ENCODE measurements around the gene PPP1CC. TPM values are rescaled to one million over a fixed set of nuclear protein-coding genes. Genes with fewer than 3 reads are reported as not detected.
"Not testable (repeated sequence)": the region's sequence is repeated elsewhere in the genome, so short reads cannot be mapped to it uniquely, and the experiment has no call there.

Gene PPP1CC
- total RNA-seq, 1 donor from 2014 or later: 449 TPM

GRCh38 chr12:110733089-110733715 is 9.5 kb downstream of the PPP1CC start:
- peak overlapping the region; percentile 15 for H3K4me3 Mint-ChIP-seq
- no peak overlapping the region for H3K27ac Mint-ChIP-seq
- DNase-seq (ENCODE audit: low spot score): no peak
- no peaks in the 10 kb centered on the region for H3K9me3 Mint-ChIP-seq
- intact Hi-C loops (cut with micrococcal nuclease): no loop called here
- no peaks in the 10 kb centered on the region for H3K27me3 Mint-ChIP-seq (ENCODE audit: insufficient read depth)
- H3K4me1 Mint-ChIP-seq (ENCODE audit: low read depth): peaks cover 74% of the 10 kb centered on the region
- H3K36me3 Mint-ChIP-seq (ENCODE audit: low read depth): peaks cover 54% of the 10 kb centered on the region

- peaks cover 72% of the 10 kb centered on the region for H3K4me1 Mint-ChIP-seq (ENCODE audit: low read depth)
- intact Hi-C loops (cut with micrococcal nuclease): no loop called here
- no peak overlapping the region for H3K4me3 Mint-ChIP-seq
- H3K27me3 Mint-ChIP-seq (ENCODE audit: insufficient read depth): no peaks in the 10 kb centered on the region
- DNase-seq (ENCODE audit: low spot score): no peak
- H3K36me3 Mint-ChIP-seq (ENCODE audit: low read depth): peaks cover 57% of the 10 kb centered on the region
- no peak overlapping the region for H3K27ac Mint-ChIP-seq
- H3K9me3 Mint-ChIP-seq: no peaks in the 10 kb centered on the region
Observed at GRCh38 chr12:110732572-110732971, 10.1 kb downstream of the PPP1CC start.

GRCh38 chr12:110731479-110731878 is 11.2 kb downstream of the PPP1CC start:
- H3K9me3 Mint-ChIP-seq: no peaks in the 10 kb centered on the region
- peak overlapping the region; percentile 3 for H3K27ac Mint-ChIP-seq
- peaks cover 76% of the 10 kb centered on the region for H3K4me1 Mint-ChIP-seq (ENCODE audit: low read depth)
- H3K4me3 Mint-ChIP-seq: no peak overlapping the region
- DNase-seq (ENCODE audit: low spot score): no peak
- H3K36me3 Mint-ChIP-seq (ENCODE audit: low read depth): peaks cover 62% of the 10 kb centered on the region
- intact Hi-C loops (cut with micrococcal nuclease): loop anchor here (1.0 kb wide), 1 partner anchor 9 kb away; no protein-coding TSS in a partner anchor
- H3K27me3 Mint-ChIP-seq (ENCODE audit: insufficient read depth): no peaks in the 10 kb centered on the region

GRCh38 chr12:110728628-110729027 is 14.1 kb downstream of the PPP1CC start:
- intact Hi-C loops (cut with micrococcal nuclease): loop anchor here (1.0 to 5.0 kb wide), 2 partner anchors 98 to 159 kb away; no protein-coding TSS in a partner anchor
- Mint-ChIP-seq H3K36me3 (ENCODE audit: low read depth) (peaks cover 66% of the 10 kb centered on the region), H3K4me1 (ENCODE audit: low read depth) (peaks cover 68% of the 10 kb centered on the region), H3K27ac (no peak overlapping the region), H3K4me3 (no peak overlapping the region), H3K9me3 (no peaks in the 10 kb centered on the region), H3K27me3 (ENCODE audit: insufficient read depth) (no peaks in the 10 kb centered on the region)
- DNase-seq (ENCODE audit: low spot score): no peak

- Mint-ChIP-seq H3K9me3 (no peaks in the 10 kb centered on the region), H3K27ac (peak overlapping the region; percentile 25), H3K27me3 (ENCODE audit: insufficient read depth) (no peaks in the 10 kb centered on the region), H3K4me1 (ENCODE audit: low read depth) (peaks cover 62% of the 10 kb centered on the region), H3K36me3 (ENCODE audit: low read depth) (peaks cover 70% of the 10 kb centered on the region), H3K4me3 (no peak overlapping the region)
- no peak for DNase-seq (ENCODE audit: low spot score)
- intact Hi-C loops (cut with micrococcal nuclease): loop anchor here (1.0 to 5.0 kb wide), 2 partner anchors 13 to 160 kb away; no protein-coding TSS in a partner anchor
Observed at GRCh38 chr12:110726708-110727369, 15.9 kb downstream of the PPP1CC start.

- Mint-ChIP-seq H3K4me1 (ENCODE audit: low read depth) (peaks cover 54% of the 10 kb centered on the region), H3K27me3 (ENCODE audit: insufficient read depth) (no peaks in the 10 kb centered on the region), H3K36me3 (ENCODE audit: low read depth) (peaks cover 69% of the 10 kb centered on the region), H3K4me3 (no peak overlapping the region), H3K27ac (peak overlapping the region; percentile 38), H3K9me3 (no peaks in the 10 kb centered on the region)
- DNase-seq (ENCODE audit: low spot score): no peak
- intact Hi-C loops (cut with micrococcal nuclease): loop anchor here (5.0 kb wide), 1 partner anchor 161 kb away; no protein-coding TSS in a partner anchor
Observed at GRCh38 chr12:110726028-110726427, 16.7 kb downstream of the PPP1CC start.

- Mint-ChIP-seq H3K9me3 (no peaks in the 10 kb centered on the region), H3K4me1 (ENCODE audit: low read depth) (peaks cover 46% of the 10 kb centered on the region), H3K4me3 (no peak overlapping the region), H3K27ac (no peak overlapping the region), H3K27me3 (ENCODE audit: insufficient read depth) (no peaks in the 10 kb centered on the region), H3K36me3 (ENCODE audit: low read depth) (peaks cover 72% of the 10 kb centered on the region)
- intact Hi-C loops (cut with micrococcal nuclease): loop anchor here (5.0 kb wide), 1 partner anchor 162 kb away; no protein-coding TSS in a partner anchor
- DNase-seq (ENCODE audit: low spot score): no peak
Observed at GRCh38 chr12:110725267-110725666, 17.4 kb downstream of the PPP1CC start.

GRCh38 chr12:110722892-110723291 is 19.8 kb downstream of the PPP1CC start:
- H3K9me3 Mint-ChIP-seq; H3K27me3 Mint-ChIP-seq (ENCODE audit: insufficient read depth); H3K4me3 Mint-ChIP-seq; H3K27ac Mint-ChIP-seq; DNase-seq (ENCODE audit: low spot score); intact Hi-C loops (cut with micrococcal nuclease): not testable (repeated sequence)
- Mint-ChIP-seq H3K4me1 (ENCODE audit: low read depth) (peaks cover 43% of the 10 kb centered on the region), H3K36me3 (ENCODE audit: low read depth) (peaks cover 81% of the 10 kb centered on the region)

- no peak for DNase-seq (ENCODE audit: low spot score)
- Mint-ChIP-seq H3K4me3 (no peak overlapping the region), H3K4me1 (ENCODE audit: low read depth) (peaks cover 43% of the 10 kb centered on the region), H3K36me3 (ENCODE audit: low read depth) (peaks cover 81% of the 10 kb centered on the region), H3K27ac (no peak overlapping the region), H3K27me3 (ENCODE audit: insufficient read depth) (no peaks in the 10 kb centered on the region), H3K9me3 (no peaks in the 10 kb centered on the region)
- intact Hi-C loops (cut with micrococcal nuclease): no loop called here
Observed at GRCh38 chr12:110721570-110721969, 21.1 kb downstream of the PPP1CC start.

- Mint-ChIP-seq H3K36me3 (ENCODE audit: low read depth) (peaks cover 77% of the 10 kb centered on the region), H3K4me3 (no peak overlapping the region), H3K27ac (no peak overlapping the region), H3K4me1 (ENCODE audit: low read depth) (peaks cover 39% of the 10 kb centered on the region), H3K27me3 (ENCODE audit: insufficient read depth) (no peaks in the 10 kb centered on the region), H3K9me3 (no peaks in the 10 kb centered on the region)
- intact Hi-C loops (cut with micrococcal nuclease): no loop called here
- DNase-seq (ENCODE audit: low spot score): no peak
Observed at GRCh38 chr12:110720516-110720915, 22.2 kb downstream of the PPP1CC start.

- peaks cover 62% of the 10 kb centered on the region for H3K36me3 Mint-ChIP-seq (ENCODE audit: low read depth)
- intact Hi-C loops (cut with micrococcal nuclease): no loop called here
- no peak for DNase-seq (ENCODE audit: low spot score)
- peak overlapping the region; percentile 44 for H3K27ac Mint-ChIP-seq
- no peaks in the 10 kb centered on the region for H3K9me3 Mint-ChIP-seq
- H3K4me3 Mint-ChIP-seq: no peak overlapping the region
- H3K27me3 Mint-ChIP-seq (ENCODE audit: insufficient read depth): no peaks in the 10 kb centered on the region
- peaks cover 34% of the 10 kb centered on the region for H3K4me1 Mint-ChIP-seq (ENCODE audit: low read depth)
Observed at GRCh38 chr12:110718222-110718908, 24.3 kb downstream of the PPP1CC start.

- Mint-ChIP-seq H3K36me3 (ENCODE audit: low read depth) (peaks cover 57% of the 10 kb centered on the region), H3K27me3 (ENCODE audit: insufficient read depth) (no peaks in the 10 kb centered on the region), H3K4me3 (no peak overlapping the region), H3K27ac (no peak overlapping the region), H3K4me1 (ENCODE audit: low read depth) (peaks cover 23% of the 10 kb centered on the region), H3K9me3 (no peaks in the 10 kb centered on the region)
- DNase-seq (ENCODE audit: low spot score): no peak
- intact Hi-C loops (cut with micrococcal nuclease): no loop called here
Observed at GRCh38 chr12:110717037-110717436, 25.7 kb downstream of the PPP1CC start.

GRCh38 chr12:110708917-110709316 is 33.8 kb downstream of the PPP1CC start:
- no peaks in the 10 kb centered on the region for H3K27me3 Mint-ChIP-seq (ENCODE audit: insufficient read depth)
- H3K4me3 Mint-ChIP-seq: no peak overlapping the region
- H3K9me3 Mint-ChIP-seq: no peaks in the 10 kb centered on the region
- peaks cover 8% of the 10 kb centered on the region for H3K36me3 Mint-ChIP-seq (ENCODE audit: low read depth)
- intact Hi-C loops (cut with micrococcal nuclease): no loop called here
- no peak for DNase-seq (ENCODE audit: low spot score)
- H3K4me1 Mint-ChIP-seq (ENCODE audit: low read depth): no peaks in the 10 kb centered on the region
- H3K27ac Mint-ChIP-seq: no peak overlapping the region
